Loucy (cell line): Measurements from ENCODE around the gene RNPS1.

ENCODE experiments used
- H2AFZ ChIP-seq: fragments of 200-600 bp; sonication (generic); 2 replicates; pipeline ENCODE4 v1.6.0; 2016; ENCODE audit warnings: antibody characterized with exemption, mild to moderate bottlenecking, low read length, moderate library complexity
- H3F3A ChIP-seq: fragments of 200-600 bp; 2 replicates; pipeline ENCODE4 v1.6.0; 2016; ENCODE audit warnings: antibody characterized with exemption, low read depth, mild to moderate bottlenecking
- H3K27me3 ChIP-seq: fragments of 200-600 bp; sonication (generic); 2 replicates; pipeline ENCODE4 v1.6.1; 2014; ENCODE audit warnings: low read length, mild to moderate bottlenecking; ENCODE audit not compliant: insufficient read depth, poor library complexity, severe bottlenecking
- H3K36me3 ChIP-seq: fragments of 200-600 bp; sonication (generic); 2 replicates; pipeline ENCODE4 v1.6.1; 2016; ENCODE audit warnings: low read length; ENCODE audit not compliant: insufficient read depth
- H3K4me1 ChIP-seq: fragments of 200-600 bp; sonication (generic); 2 replicates; pipeline ENCODE4 v1.5.1; 2014; ENCODE audit warnings: low read length, mild to moderate bottlenecking; ENCODE audit not compliant: insufficient read depth, poor library complexity, severe bottlenecking
- H3K4me2 ChIP-seq: fragments of 200-600 bp; sonication (generic); 2 replicates; pipeline ENCODE4 v1.6.0; 2014; ENCODE audit warnings: antibody characterized with exemption, low read length, low read depth, mild to moderate bottlenecking; ENCODE audit not compliant: poor library complexity, severe bottlenecking
- H3K4me3 ChIP-seq: fragments of 200-600 bp; sonication (generic); 2 replicates; pipeline ENCODE4 v1.5.1; 2014; ENCODE audit warnings: low read length, mild to moderate bottlenecking, mixed read lengths; ENCODE audit not compliant: poor library complexity, severe bottlenecking
- H3K79me2 ChIP-seq: fragments of 200-600 bp; sonication (generic); 2 replicates; pipeline ENCODE4 v1.6.1; 2014; ENCODE audit warnings: low read length; ENCODE audit not compliant: insufficient read depth
- H3K9ac ChIP-seq: fragments of 200-600 bp; sonication (generic); 2 replicates; pipeline ENCODE4 v1.6.0; 2014; ENCODE audit warnings: mild to moderate bottlenecking, low read depth, low read length, moderate library complexity; ENCODE audit not compliant: poor library complexity, severe bottlenecking
- H3K9me2 ChIP-seq: fragments of 200-600 bp; sonication (generic); replicated peaks from 2 replicates; pipeline ENCODE4 v1.6.1; 2016; ENCODE audit warnings: low read depth, low read length, mixed read lengths
- H3K9me3 ChIP-seq: fragments of 200-600 bp; sonication (generic); 2 replicates; pipeline ENCODE4 v1.6.1; 2014; ENCODE audit warnings: mild to moderate bottlenecking, antibody characterized with exemption, low read length, low read depth; ENCODE audit not compliant: insufficient read depth
- H4K20me1 ChIP-seq: fragments of 200-600 bp; sonication (generic); 2 replicates; pipeline ENCODE4 v1.6.0; 2014; ENCODE audit warnings: antibody characterized with exemption, low read length, mild to moderate bottlenecking; ENCODE audit not compliant: insufficient read depth, poor library complexity, severe bottlenecking
- EZH2phosphoT487 ChIP-seq: fragments of 200-600 bp; IDR thresholded peaks from 2 replicates; pipeline ENCODE4 v1.6.1; 2018; ENCODE audit warnings: antibody characterized with exemption, mild to moderate bottlenecking, moderate library complexity, borderline replicate concordance
- TF ChIP-seq, protein P1 (sequence below): fragments of 200-600 bp; sonication (generic); conservative IDR thresholded peaks from 2 replicates; pipeline ENCODE4 v1.5.1; 2014; ENCODE audit warnings: mild to moderate bottlenecking, antibody characterized with exemption, low read length

The RNPS1 gene

DNA sequence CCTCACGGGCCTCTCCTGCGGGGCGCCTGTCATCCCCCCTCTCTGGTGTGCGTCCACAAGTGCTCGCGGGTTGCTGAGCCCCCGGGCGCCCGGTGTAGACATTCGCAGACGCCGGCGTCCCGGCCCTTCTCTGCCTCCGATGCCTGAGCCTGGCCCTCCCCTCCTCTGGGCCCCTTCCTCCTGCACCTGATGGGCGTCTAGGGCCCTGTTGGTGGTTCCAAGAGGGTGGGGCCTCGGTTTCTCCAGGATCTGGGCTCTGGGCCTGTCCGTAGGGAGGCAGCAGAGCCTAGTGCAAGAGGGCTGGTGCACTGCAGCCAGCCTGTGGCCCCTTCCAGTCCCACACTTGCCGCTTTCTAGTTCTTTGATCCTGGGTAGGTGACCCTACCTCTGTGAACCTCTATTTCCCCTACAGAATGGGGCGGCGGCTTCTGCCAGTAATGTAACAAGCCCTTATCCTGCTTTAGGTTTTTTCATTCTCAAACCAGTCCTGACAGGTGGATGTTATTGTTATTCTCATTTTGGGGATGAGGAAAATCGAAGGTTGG lies 43.9 kb downstream of the RNPS1 start:
- Histone ChIP-seq H3K9me2 (no peaks in the 10 kb centered on the region), H3K4me1 (no peaks in the 10 kb centered on the region), H3K4me3 (peak overlapping the region; percentile 87), H3K79me2 (peaks cover 41% of the 10 kb centered on the region), H3K9ac (peak overlapping the region; percentile 90), H3K9me3 (no peaks in the 10 kb centered on the region), H3K4me2 (peak overlapping the region; percentile 79), H4K20me1 (peaks cover 3% of the 10 kb centered on the region), H3K36me3 (no peaks in the 10 kb centered on the region), H3K27me3 (no peaks in the 10 kb centered on the region), H3F3A (no peaks in the 10 kb centered on the region), H2AFZ (peak overlapping the region; percentile 75; the same call in 1 of the 2 replicates)
- no peak for TF ChIP-seq EZH2phosphoT487
- TF ChIP-seq, protein P1, sequence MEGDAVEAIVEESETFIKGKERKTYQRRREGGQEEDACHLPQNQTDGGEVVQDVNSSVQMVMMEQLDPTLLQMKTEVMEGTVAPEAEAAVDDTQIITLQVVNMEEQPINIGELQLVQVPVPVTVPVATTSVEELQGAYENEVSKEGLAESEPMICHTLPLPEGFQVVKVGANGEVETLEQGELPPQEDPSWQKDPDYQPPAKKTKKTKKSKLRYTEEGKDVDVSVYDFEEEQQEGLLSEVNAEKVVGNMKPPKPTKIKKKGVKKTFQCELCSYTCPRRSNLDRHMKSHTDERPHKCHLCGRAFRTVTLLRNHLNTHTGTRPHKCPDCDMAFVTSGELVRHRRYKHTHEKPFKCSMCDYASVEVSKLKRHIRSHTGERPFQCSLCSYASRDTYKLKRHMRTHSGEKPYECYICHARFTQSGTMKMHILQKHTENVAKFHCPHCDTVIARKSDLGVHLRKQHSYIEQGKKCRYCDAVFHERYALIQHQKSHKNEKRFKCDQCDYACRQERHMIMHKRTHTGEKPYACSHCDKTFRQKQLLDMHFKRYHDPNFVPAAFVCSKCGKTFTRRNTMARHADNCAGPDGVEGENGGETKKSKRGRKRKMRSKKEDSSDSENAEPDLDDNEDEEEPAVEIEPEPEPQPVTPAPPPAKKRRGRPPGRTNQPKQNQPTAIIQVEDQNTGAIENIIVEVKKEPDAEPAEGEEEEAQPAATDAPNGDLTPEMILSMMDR: no peak

DNA sequence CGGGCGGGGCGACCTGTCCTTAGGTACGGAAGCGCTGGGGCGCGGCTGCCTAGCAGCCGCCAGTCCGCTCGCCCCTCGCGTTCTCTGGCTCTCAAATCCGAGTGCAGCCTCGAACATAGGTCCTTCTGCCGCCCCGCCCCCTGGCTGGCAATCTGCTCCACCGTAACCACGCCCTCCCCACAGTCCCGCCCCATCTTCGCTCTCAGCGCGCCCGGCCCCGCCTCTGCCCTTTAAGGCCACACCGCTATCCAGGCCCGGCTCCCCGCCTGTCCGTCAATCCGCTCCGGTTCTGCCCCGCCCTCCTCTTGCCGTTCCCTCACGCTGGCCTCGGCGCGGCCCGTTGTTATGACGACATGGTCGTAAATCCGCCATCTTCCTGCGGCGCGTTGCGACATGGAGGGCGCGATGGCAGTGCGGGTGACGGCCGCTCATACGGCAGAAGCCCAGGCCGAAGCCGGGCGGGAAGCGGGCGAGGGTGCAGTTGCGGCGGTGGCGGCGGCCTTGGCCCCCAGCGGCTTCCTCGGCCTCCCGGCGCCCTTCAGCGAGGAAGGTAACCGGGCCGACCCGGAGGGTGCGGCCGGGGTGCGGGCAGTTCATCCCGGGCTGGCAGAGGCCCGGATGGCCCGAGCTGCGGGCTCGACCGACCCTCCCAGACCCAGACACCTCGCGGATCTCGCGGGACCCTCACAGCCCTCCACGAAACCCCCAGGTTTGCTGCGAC lies 44.5 kb downstream of the RNPS1 start, which contains the start of gene E4F1:
E4F1 (plus strand) TSS at position 371 of the 721 bp plus-strand sequence; CDS start at position 394, 23 bp downstream.
- Histone ChIP-seq H3F3A (no peaks in the 10 kb centered on the region), H3K9ac (peak within 1 kb of the TSS; percentile 90), H3K4me1 (no peaks in the 10 kb centered on the region), H3K9me2 (no peaks in the 10 kb centered on the region), H2AFZ (peak within 1 kb of the TSS; percentile 75; the same call in 1 of the 2 replicates), H4K20me1 (peaks cover 3% of the 10 kb centered on the region), H3K4me3 (peak within 1 kb of the TSS; percentile 87), H3K4me2 (peak within 1 kb of the TSS; percentile 79), H3K27me3 (no peaks in the 10 kb centered on the region), H3K9me3 (no peaks in the 10 kb centered on the region), H3K79me2 (peaks cover 41% of the 10 kb centered on the region), H3K36me3 (no peaks in the 10 kb centered on the region)
- TF ChIP-seq, protein P1: no peak
- no peak for TF ChIP-seq EZH2phosphoT487

DNA sequence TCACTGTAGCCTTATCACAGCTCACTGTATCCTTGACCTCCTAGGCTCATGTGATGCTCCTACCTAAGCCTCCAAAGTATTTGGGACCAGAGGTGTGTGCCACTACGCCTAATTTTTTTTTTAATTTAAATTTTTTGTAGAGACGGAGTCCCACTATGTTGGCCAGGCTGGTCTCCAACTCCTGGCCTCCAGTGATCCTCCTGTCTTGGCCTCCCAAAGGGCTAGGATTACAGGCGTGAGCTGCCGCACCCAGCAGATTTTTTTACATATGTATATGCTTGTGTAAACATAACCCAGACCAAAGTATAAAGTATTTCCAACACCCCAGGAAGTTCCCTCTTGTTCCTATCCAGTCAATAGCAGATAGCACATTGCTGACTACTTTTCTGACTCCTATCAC lies 51.6 kb downstream of the RNPS1 start:
- no peaks in the 10 kb centered on the region for H3K9me3 ChIP-seq

More for the DNA sequence above, 51.6 kb downstream of the RNPS1 start:
- Histone ChIP-seq H3K4me3 (no peak overlapping the region), H3K9me2 (no peaks in the 10 kb centered on the region), H4K20me1 (no peaks in the 10 kb centered on the region), H3K4me1 (peaks cover 5% of the 10 kb centered on the region), H3K9ac (no peak overlapping the region), H3K4me2 (no peak overlapping the region), H3K27me3 (no peaks in the 10 kb centered on the region), H3K79me2 (peaks cover 16% of the 10 kb centered on the region), H3K36me3 (no peaks in the 10 kb centered on the region; the same call in 1 of the 2 replicates), H2AFZ (no peak overlapping the region), H3F3A (no peaks in the 10 kb centered on the region)
- TF ChIP-seq, protein P1: no peak
- TF ChIP-seq EZH2phosphoT487: no peak
